Measurements from ENCODE around the gene TNNC1. TPM values are rescaled to one million over a fixed set of nuclear protein-coding genes. Genes with fewer than 3 reads are reported as not detected.

Gene TNNC1
- total RNA-seq, 1 donor from 2014 or later: 0.67 TPM

DNA sequence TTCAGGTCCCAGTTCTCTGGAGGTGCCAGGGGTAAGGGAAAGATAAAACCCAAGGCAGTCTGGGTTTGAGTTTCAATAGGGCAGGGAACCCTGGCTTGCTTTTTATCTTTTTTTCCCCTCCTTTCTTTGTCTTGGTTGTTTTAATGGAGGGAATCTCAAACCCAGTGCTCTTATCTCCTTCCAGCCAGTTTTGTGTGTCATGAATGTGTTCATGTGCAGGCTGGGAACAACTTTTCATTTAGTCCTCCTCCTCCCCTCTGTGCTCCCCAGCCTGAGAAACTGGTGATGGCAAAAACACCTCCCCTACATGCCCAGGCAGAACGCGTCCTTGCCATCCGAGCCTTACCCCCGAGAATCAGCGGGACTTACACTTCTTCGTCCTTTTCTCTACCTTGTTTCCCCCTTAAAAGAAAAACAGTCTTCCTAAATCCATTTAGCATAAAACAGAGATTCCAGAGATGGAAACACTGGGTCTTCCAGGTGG is 19.8 kb downstream of the TNNC1 start:
- Mint-ChIP-seq H3K4me3 (ENCODE audit: unreplicated experiment) (peak overlapping the region; percentile 62), H3K4me1 (ENCODE audit: unreplicated experiment) (peaks cover 67% of the 10 kb centered on the region), H3K9me3 (ENCODE audit: unreplicated experiment) (no peaks in the 10 kb centered on the region), H3K27ac (ENCODE audit: unreplicated experiment) (peak overlapping the region; percentile 91), H3K36me3 (ENCODE audit: low read depth, unreplicated experiment) (peaks cover 41% of the 10 kb centered on the region), H3K27me3 (ENCODE audit: unreplicated experiment) (peaks cover 6% of the 10 kb centered on the region)
- TF ChIP-seq, protein P1, sequence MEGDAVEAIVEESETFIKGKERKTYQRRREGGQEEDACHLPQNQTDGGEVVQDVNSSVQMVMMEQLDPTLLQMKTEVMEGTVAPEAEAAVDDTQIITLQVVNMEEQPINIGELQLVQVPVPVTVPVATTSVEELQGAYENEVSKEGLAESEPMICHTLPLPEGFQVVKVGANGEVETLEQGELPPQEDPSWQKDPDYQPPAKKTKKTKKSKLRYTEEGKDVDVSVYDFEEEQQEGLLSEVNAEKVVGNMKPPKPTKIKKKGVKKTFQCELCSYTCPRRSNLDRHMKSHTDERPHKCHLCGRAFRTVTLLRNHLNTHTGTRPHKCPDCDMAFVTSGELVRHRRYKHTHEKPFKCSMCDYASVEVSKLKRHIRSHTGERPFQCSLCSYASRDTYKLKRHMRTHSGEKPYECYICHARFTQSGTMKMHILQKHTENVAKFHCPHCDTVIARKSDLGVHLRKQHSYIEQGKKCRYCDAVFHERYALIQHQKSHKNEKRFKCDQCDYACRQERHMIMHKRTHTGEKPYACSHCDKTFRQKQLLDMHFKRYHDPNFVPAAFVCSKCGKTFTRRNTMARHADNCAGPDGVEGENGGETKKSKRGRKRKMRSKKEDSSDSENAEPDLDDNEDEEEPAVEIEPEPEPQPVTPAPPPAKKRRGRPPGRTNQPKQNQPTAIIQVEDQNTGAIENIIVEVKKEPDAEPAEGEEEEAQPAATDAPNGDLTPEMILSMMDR (IDR thresholded peaks at IDR 0.05; ENCODE audit: unreplicated experiment): no peak
- DNase-seq (ENCODE audit: low spot score): no peak

DNA sequence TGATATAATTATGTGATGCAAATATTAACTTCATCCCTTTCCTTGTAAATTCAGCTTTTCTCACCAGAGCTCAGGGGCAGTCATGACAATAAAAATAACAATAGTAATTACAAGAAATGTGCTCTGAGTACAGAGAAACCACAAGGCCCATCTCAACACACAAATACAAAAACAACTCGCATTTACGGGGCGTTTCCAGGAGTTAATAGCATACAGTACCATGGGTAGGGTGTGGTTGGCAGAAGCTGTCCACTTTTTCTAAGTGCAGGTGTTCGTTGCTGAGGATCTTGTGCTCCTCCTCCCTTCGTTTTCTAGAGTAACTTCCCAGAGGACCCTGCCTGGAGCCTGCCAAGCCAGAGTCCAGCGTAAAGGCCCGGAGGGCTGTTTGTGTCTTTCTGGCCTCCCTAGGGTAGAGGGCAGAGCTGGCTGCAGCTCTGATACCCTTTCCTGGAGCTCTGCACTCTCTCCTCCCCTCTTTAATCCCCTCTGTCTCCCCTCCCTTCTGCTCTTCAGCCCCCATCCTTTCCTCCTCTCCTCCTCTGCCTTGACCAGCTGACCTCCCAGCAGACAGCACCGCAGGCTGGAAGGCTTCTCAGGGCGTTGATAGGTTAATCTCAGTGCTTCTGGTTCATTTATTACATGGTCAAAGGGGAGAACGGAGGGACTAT is 20.4 kb downstream of the TNNC1 start:
- Mint-ChIP-seq H3K27me3 (ENCODE audit: unreplicated experiment) (peaks cover 7% of the 10 kb centered on the region), H3K4me3 (ENCODE audit: unreplicated experiment) (peak overlapping the region; percentile 44), H3K27ac (ENCODE audit: unreplicated experiment) (peak overlapping the region; percentile 91), H3K9me3 (ENCODE audit: unreplicated experiment) (no peaks in the 10 kb centered on the region), H3K4me1 (ENCODE audit: unreplicated experiment) (peaks cover 72% of the 10 kb centered on the region), H3K36me3 (ENCODE audit: low read depth, unreplicated experiment) (peaks cover 40% of the 10 kb centered on the region)
- TF ChIP-seq, protein P1 (IDR thresholded peaks at IDR 0.05; ENCODE audit: unreplicated experiment): no peak
- no peak for DNase-seq (ENCODE audit: low spot score)

DNA sequence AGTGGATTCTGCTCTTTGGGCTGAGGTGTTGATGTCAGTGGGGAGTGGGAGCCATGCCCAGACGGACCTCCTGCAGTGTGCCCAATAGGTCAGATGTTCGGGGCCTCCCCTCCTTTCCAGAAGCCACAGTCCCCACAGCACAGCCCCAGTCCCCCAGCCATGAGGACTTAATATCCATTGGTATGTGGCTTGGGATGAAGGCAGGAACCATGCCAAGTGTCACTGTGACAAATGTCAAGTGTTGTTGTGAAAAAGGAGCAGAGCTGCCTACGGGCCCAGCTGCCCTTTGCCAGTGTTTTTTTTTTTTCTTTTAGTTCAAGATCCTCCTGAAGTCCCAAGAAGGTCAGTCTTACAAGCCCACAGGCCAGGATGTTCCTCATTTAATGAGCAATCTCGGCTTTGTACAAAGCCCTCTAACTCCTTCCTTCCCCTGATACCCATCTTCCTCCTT is 21.1 kb downstream of the TNNC1 start:
- TF ChIP-seq, protein P1 (IDR thresholded peaks at IDR 0.05; ENCODE audit: unreplicated experiment): no peak
- Mint-ChIP-seq H3K27me3 (ENCODE audit: unreplicated experiment) (peaks cover 7% of the 10 kb centered on the region), H3K4me1 (ENCODE audit: unreplicated experiment) (peaks cover 78% of the 10 kb centered on the region), H3K9me3 (ENCODE audit: unreplicated experiment) (no peaks in the 10 kb centered on the region), H3K27ac (ENCODE audit: unreplicated experiment) (peak overlapping the region; percentile 91), H3K4me3 (ENCODE audit: unreplicated experiment) (peak overlapping the region; percentile 44), H3K36me3 (ENCODE audit: low read depth, unreplicated experiment) (peaks cover 36% of the 10 kb centered on the region)
- no peak for DNase-seq (ENCODE audit: low spot score)

DNA sequence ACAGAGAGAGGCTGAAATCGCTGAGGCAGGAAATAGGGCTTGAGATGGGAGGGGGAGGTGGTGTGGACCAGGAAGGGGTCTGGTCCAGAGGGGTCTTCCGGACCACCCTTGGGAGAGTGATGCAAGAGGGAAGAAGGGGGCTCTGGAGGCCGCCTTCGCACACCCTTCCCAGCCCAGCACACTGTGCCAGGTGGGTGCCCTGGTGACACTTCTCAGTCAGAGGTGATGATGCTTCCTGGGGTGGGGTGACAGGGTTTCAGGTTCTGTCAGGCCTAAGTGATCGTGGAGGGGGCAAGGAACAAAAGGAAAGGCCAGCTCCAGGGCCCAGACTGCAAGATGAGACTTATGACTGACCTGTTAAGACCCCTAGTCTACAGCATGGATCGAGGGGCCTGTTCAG is 21.6 kb downstream of the TNNC1 start:
- H3K9me3 Mint-ChIP-seq (ENCODE audit: unreplicated experiment): no peaks in the 10 kb centered on the region
- DNase-seq (ENCODE audit: low spot score): no peak
- H3K27me3 Mint-ChIP-seq (ENCODE audit: unreplicated experiment): peaks cover 9% of the 10 kb centered on the region
- TF ChIP-seq, protein P1 (IDR thresholded peaks at IDR 0.05; ENCODE audit: unreplicated experiment): no peak
- H3K36me3 Mint-ChIP-seq (ENCODE audit: low read depth, unreplicated experiment): peaks cover 34% of the 10 kb centered on the region
- peak overlapping the region; percentile 91 for H3K27ac Mint-ChIP-seq (ENCODE audit: unreplicated experiment)
- peak overlapping the region; percentile 27 for H3K4me3 Mint-ChIP-seq (ENCODE audit: unreplicated experiment)
- H3K4me1 Mint-ChIP-seq (ENCODE audit: unreplicated experiment): peaks cover 81% of the 10 kb centered on the region
